Spleen (tissue), 11 donors: ENCODE measurements around the gene FAT1. TPM values are rescaled to one million over a fixed set of nuclear protein-coding genes. Genes with fewer than 3 reads are reported as not detected.
"Not testable (repeated sequence)": the region's sequence is repeated elsewhere in the genome, so short reads cannot be mapped to it uniquely, and the experiment has no call there.

ENCODE experiments used
- DNase-seq: peaks from one replicate; pipeline ENCODE4 v3.0.0-alpha.2; 2020
- H3K27ac ChIP-seq, 8 donors: fragments of 200-600 bp; sonication (generic) in 7 of 8; 1 replicate in 4 of 8; 2 replicates in 4 of 8; pipeline versions ENCODE4 v1.5.0 to v1.8.0; 2016 to 2021; ENCODE audit warnings: inconsistent platforms in 4 of 8, mild to moderate bottlenecking in 4 of 8, moderate library complexity in 1 of 8
- H3K27me3 ChIP-seq, 7 donors: fragments of 200-600 bp; sonication (generic) in 6 of 7; replicated peaks in 1 of 7; 1 replicate in 4 of 7; 2 replicates in 3 of 7; pipeline versions ENCODE4 v1.5.0 to v1.8.0; 2016 to 2021; ENCODE audit warnings: inconsistent platforms in 3 of 7, mild to moderate bottlenecking in 1 of 7
- H3K36me3 ChIP-seq, 6 donors: fragments of 200-600 bp; sonication (generic) in 5 of 6; 1 replicate in 4 of 6; 2 replicates in 2 of 6; pipeline versions ENCODE4 v1.5.0 to v1.8.0; 2016 to 2021; ENCODE audit warnings: inconsistent platforms in 2 of 6
- H3K4me1 ChIP-seq, 6 donors: fragments of 200-600 bp; sonication (generic) in 5 of 6; 1 replicate in 3 of 6; 2 replicates in 3 of 6; pipeline versions ENCODE4 v1.5.0 to v1.8.0; 2016 to 2021; ENCODE audit warnings: inconsistent platforms in 3 of 6
- H3K4me3 ChIP-seq, 8 donors: fragments of 200-600 bp; sonication (generic) in 7 of 8; 1 replicate in 4 of 8; 2 replicates in 4 of 8; pipeline versions ENCODE4 v1.5.0 to v1.8.0; 2016 to 2021; ENCODE audit warnings: inconsistent platforms in 4 of 8, mild to moderate bottlenecking in 4 of 8, moderate library complexity in 2 of 8
- H3K9me3 ChIP-seq, 8 donors: fragments of 200-600 bp; sonication (generic) in 7 of 8; 1 replicate in 4 of 8; 2 replicates in 4 of 8; pipeline versions ENCODE4 v1.5.0 to v1.8.0; 2016 to 2021; ENCODE audit warnings: inconsistent platforms in 4 of 8
- POLR2A ChIP-seq, 3 donors: fragments of 450-650 bp; IDR thresholded peaks; one replicate each; pipeline ENCODE4 v1.5.1; 2017; ENCODE audit warnings: antibody characterized with exemption in 3 of 3, mild to moderate bottlenecking in 1 of 3
- POLR2AphosphoS5 ChIP-seq, 3 donors: sonication (generic); formaldehyde crosslinking; IDR thresholded peaks; one replicate each; pipeline ENCODE4 v1.5.1; 2017; ENCODE audit warnings: antibody characterized with exemption in 3 of 3
- WGBS, 5 donors: extraction: QIAGEN DNeasy Blood & Tissue Kit in 3 of 5; methylation state at CpG; one replicate each; pipeline versions ENCODE4 v1.1.5 to v1.1.7; 2013 to 2018; 5-methylcytosine and 5-hydroxymethylcytosine counted together
- intact Hi-C: fragments of 100-400 bp; cut with DNase I; formaldehyde crosslinking; loops from one replicate; pipeline ENCODE4 v1.15.0; 2023; ENCODE audit warnings: low total_unique reads
- polyA plus RNA-seq, 3 donors: library from polyadenylated mRNA; stranded (reverse); fragments of 200-250 nt; gene quantifications; one replicate each; pipeline ENCODE4 v1.2.1, GENCODE V29; 2013
- total RNA-seq, 7 donors: library from RNA; depleted of rRNA in 3 of 7; stranded (reverse); fragments of >200 nt in 3 of 7; fragmentation: NEBNext Ultra II Directional in 4 of 7; extraction: Animal tissue kit (Norgen Biotek cat#: 25700) in 4 of 7; gene quantifications; one replicate each; pipeline versions ENCODE4 v1.1.0 to v1.2.1, GENCODE V29; 2016 to 2021
- TF ChIP-seq, protein P1 (sequence below), 11 experiments: fragments of 200-600 bp in 7 of 11; fragments of 450-650 bp in 4 of 11; sonication (generic) in 4 of 11; IDR thresholded peaks in 8 of 11; conservative IDR thresholded peaks in 3 of 11; 1 replicate in 7 of 11; 2 replicates in 4 of 11; pipeline versions ENCODE4 v1.4.0 to v1.8.0; 2016 to 2021; ENCODE audit warnings: antibody characterized with exemption in 11 of 11, inconsistent platforms in 4 of 11, mild to moderate bottlenecking in 1 of 11
- donor health status: healthy with polysubstance abuse.
- donor health status: DM: no; HTN: no; CAD: no; lungs with moderate emphysema.
- donor health status: DM: no; HTN: no; CAD: no.
- donor health status: Bipolar disorder and iron deficiency.
- donor health status: healthy.
- donor health status: DM: no; HTN: no; CAD: no.
- donor health status: DM: yes; HTN: yes; CAD: no.

Gene FAT1
- total and polyA plus RNA-seq, 10 donors: 0.87 to 20.0 (median 4.6) TPM

DNA sequence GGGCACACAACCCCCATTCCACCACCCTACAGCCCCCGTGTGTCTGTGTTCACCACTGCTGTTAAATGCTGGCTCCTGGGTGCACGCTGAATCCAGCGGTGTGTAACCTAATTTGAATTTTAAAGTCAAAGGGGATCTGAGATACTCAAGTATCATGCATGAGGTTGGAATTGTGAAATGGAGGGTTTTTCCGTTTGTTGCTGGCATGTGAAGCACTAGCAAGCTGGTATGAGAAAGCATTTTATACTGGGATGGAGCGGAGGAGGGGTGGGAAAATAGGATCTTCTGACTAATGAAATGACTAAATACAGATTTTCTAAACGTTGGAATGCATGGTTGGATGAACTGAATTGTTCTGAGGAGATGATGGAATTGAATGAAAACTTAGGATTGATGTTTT, 36.9 kb upstream of the FAT1 start:
- H3K27me3 ChIP-seq: no peaks in the 10 kb centered on the region
- H3K4me1 ChIP-seq: no peaks in the 10 kb centered on the region
- TF ChIP-seq POLR2AphosphoS5 (IDR thresholded peaks at IDR 0.05) (no peak), POLR2A (IDR thresholded peaks at IDR 0.05) (no peak)
- TF ChIP-seq, protein P1, sequence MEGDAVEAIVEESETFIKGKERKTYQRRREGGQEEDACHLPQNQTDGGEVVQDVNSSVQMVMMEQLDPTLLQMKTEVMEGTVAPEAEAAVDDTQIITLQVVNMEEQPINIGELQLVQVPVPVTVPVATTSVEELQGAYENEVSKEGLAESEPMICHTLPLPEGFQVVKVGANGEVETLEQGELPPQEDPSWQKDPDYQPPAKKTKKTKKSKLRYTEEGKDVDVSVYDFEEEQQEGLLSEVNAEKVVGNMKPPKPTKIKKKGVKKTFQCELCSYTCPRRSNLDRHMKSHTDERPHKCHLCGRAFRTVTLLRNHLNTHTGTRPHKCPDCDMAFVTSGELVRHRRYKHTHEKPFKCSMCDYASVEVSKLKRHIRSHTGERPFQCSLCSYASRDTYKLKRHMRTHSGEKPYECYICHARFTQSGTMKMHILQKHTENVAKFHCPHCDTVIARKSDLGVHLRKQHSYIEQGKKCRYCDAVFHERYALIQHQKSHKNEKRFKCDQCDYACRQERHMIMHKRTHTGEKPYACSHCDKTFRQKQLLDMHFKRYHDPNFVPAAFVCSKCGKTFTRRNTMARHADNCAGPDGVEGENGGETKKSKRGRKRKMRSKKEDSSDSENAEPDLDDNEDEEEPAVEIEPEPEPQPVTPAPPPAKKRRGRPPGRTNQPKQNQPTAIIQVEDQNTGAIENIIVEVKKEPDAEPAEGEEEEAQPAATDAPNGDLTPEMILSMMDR (IDR thresholded peaks at IDR 0.05 in 8 of 11, conservative IDR thresholded peaks at IDR 0.05 in 3 of 11): no peak
- intact Hi-C loops: no loop called here
- H3K36me3 ChIP-seq: no peaks in the 10 kb centered on the region
- 74 to 83% (median 75%) methylated on average over 6 of the region's 6 CpGs for WGBS, 5 donors
- H3K9me3 ChIP-seq: peaks cover 0 to 21% (median 2%) of the 10 kb centered on the region in 8 donors
- no peak overlapping the region for H3K4me3 ChIP-seq
- H3K27ac ChIP-seq: no peak overlapping the region
- no peak for DNase-seq

DNA sequence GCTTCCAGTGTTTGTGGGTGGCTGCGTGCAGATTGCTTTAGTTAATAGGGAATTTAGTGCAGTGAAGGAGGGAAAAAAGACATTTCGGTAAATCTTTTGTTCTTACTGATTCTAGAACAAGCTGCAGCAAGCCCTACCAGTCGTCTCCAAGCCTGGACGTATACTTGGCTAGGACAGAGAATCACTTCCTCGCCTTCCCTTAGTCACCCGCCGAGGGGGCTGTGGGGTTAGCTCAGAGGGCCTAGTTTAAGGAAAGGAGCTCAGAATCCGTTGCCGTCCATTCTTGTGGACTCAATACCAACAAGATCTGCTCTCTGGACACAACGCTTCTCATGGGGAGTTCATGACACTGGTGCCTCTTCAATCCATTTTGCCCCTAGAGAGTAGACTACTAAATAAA, 36.3 kb upstream of the FAT1 start:
- TF ChIP-seq, protein P1 (IDR thresholded peaks at IDR 0.05 in 8 of 11, conservative IDR thresholded peaks at IDR 0.05 in 3 of 11): no peak
- TF ChIP-seq POLR2AphosphoS5 (IDR thresholded peaks at IDR 0.05) (no peak), POLR2A (IDR thresholded peaks at IDR 0.05) (no peak)
- H3K36me3 ChIP-seq: no peaks in the 10 kb centered on the region
- no peaks in the 10 kb centered on the region for H3K4me1 ChIP-seq
- H3K27ac ChIP-seq: no peak overlapping the region
- no peak overlapping the region for H3K4me3 ChIP-seq
- DNase-seq: no peak
- WGBS, 5 donors: 84 to 94% (median 90%) methylated on average over 10 of the region's 10 CpGs
- H3K9me3 ChIP-seq: peaks cover 0 to 21% (median 2%) of the 10 kb centered on the region in 8 donors
- no peaks in the 10 kb centered on the region for H3K27me3 ChIP-seq
- intact Hi-C loops: no loop called here

DNA sequence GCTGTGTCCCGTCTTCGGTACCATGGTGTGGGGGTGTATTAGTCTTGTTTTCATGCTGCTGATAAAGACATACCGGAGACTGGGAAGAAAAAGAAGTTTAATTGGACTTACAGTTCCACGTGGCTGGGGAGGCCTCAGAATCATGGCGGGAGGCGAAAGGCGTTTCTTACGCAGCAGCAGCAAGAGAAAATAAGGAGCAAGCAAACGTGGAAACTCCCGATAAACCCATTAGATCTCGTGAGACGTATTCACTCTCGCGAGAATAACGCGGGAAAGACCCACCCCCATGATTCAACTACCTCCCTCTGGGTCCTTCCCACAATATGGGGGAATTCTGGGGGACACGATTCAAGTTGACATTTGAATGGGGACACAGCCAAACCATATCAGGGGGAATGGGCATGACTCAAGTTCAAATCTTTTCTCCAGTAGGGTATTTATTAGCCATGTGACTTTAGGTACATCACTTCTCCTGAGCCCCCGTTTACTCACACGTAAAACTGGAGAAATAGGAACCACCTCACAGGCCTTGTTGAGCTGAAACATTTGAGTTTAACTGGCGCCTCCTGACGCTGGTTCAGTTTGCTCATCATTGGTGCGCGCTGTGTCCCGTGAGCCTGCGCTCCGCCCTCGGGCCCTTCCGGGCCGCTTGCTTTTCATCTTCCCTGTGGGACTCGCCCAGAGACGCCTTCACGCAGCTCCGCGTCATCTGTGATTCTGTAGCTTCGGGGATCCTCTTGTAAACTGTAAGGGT, 35.5 kb upstream of the FAT1 start:
- DNase-seq: no peak
- 91 to 96% (median 94%) methylated on average over 35 of the region's 35 CpGs for WGBS, 5 donors
- no peaks in the 10 kb centered on the region for H3K27me3 ChIP-seq
- intact Hi-C loops: no loop called here
- no peaks in the 10 kb centered on the region for H3K36me3 ChIP-seq
- no peak for TF ChIP-seq POLR2A (IDR thresholded peaks at IDR 0.05)
- no peak for TF ChIP-seq POLR2AphosphoS5 (IDR thresholded peaks at IDR 0.05)
- TF ChIP-seq, protein P1 (IDR thresholded peaks at IDR 0.05 in 8 of 11, conservative IDR thresholded peaks at IDR 0.05 in 3 of 11): no peak
- no peaks in the 10 kb centered on the region for H3K4me1 ChIP-seq
- H3K27ac ChIP-seq: no peak overlapping the region
- H3K9me3 ChIP-seq: peaks cover 0 to 21% (median 2%) of the 10 kb centered on the region in 8 donors
- H3K4me3 ChIP-seq: no peak overlapping the region

DNA sequence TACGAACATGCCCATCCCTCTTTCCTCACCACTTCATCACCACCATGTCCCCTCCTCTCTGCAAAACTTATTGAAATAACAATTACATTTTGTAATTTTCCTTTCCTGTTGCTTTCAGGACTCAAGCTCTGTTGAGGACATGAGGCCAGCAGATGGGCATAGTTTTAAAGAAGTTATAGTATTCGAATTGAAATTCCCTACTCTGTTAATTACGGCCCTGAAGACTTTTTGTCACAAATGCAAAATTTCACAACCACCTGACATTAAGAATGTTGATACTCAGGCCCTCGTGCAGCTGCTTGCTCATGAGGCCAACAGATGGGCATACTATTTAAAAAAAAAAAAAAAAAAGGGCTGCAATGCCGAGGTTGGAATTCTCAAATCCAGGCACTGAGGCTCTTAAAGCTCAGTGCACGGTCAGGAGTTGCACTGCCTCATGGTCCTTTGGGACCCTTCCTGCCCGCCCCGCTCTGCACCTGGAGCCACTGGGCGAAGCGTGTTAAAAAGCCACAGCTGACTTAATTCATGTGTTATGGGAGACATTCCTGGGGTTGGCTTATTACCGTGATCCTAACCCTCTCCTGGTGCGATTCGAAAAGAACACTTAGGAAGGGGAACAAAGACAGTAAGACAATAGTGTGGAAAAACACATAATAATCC, 34.2 kb upstream of the FAT1 start:
- TF ChIP-seq POLR2AphosphoS5 (IDR thresholded peaks at IDR 0.05) (no peak), POLR2A (IDR thresholded peaks at IDR 0.05) (no peak)
- TF ChIP-seq, protein P1 (IDR thresholded peaks at IDR 0.05 in 8 of 11, conservative IDR thresholded peaks at IDR 0.05 in 3 of 11): no peak
- intact Hi-C loops: no loop called here
- Histone ChIP-seq H3K36me3 (no peaks in the 10 kb centered on the region), H3K27me3 (no peaks in the 10 kb centered on the region), H3K27ac (no peak overlapping the region), H3K9me3 (peaks cover 0 to 21% (median 2%) of the 10 kb centered on the region in 8 donors), H3K4me3 (no peak overlapping the region), H3K4me1 (no peaks in the 10 kb centered on the region)
- no peak for DNase-seq
- WGBS, 5 donors: 74 to 86% (median 85%) methylated on average over 13 of the region's 13 CpGs

DNA sequence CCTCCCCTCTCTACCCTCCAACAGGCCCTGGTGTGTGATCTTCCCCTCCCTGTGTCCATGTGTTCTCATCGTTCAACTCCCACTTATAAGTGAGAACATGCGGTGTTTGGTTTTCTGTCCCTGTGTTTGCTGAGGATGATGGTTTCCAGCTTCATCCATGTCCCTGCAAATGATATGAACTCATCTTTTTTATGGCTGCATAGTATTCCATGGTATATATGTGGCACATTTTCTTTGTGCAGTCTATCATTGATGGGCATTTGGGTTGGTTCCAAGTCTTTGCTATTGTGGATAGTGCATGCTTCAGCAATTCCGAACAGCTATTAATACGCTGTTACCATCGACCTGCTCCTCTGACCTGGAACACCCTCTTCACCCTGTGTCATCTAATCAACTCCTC, 32.9 kb upstream of the FAT1 start:
- DNase-seq, H3K27me3 ChIP-seq, H3K27ac ChIP-seq, H3K4me1 ChIP-seq, H3K36me3 ChIP-seq, H3K4me3 ChIP-seq, intact Hi-C loops: not testable (repeated sequence)
- WGBS, 5 donors: 86 to 95% (median 91%) methylated on average over 5 of the region's 5 CpGs
- peaks cover 0 to 21% (median 2%) of the 10 kb centered on the region in 8 donors for H3K9me3 ChIP-seq
